SJSA1 (cell line): ENCODE results near the gene MAPK9. TPM values are rescaled to one million over a fixed set of nuclear protein-coding genes. Genes with fewer than 3 reads are reported as not detected.
A peak's percentile ranks its signal among the peaks of the same experiment; 100 is the strongest.

Source experiments
- DNase-seq, 2 experiments: peaks; one replicate each; pipeline ENCODE4 v3.0.0-alpha.2; 2015 to 2020; ENCODE audit warnings: low spot score in 2 of 2, low read depth in 1 of 2
- H3K27ac ChIP-seq: fragments of 250-450 bp; sonication (Bioruptor Pico); 2 replicates; pipeline ENCODE4 v1.5.1; 2020; ENCODE audit warnings: mild to moderate bottlenecking, moderate library complexity
- H3K27me3 ChIP-seq: fragments of 250-450 bp; sonication (Bioruptor Pico); replicated peaks from 2 replicates; pipeline ENCODE4 v1.5.1; 2020; ENCODE audit warnings: mild to moderate bottlenecking, moderate library complexity
- H3K36me3 ChIP-seq: fragments of 250-450 bp; sonication (Bioruptor Pico); 2 replicates; pipeline ENCODE4 v1.5.1; 2020; ENCODE audit warnings: mild to moderate bottlenecking
- H3K4me1 ChIP-seq: fragments of 250-450 bp; sonication (Bioruptor Pico); replicated peaks from 2 replicates; pipeline ENCODE4 v1.6.1; 2021; ENCODE audit warnings: mild to moderate bottlenecking
- H3K4me3 ChIP-seq: fragments of 250-450 bp; sonication (Bioruptor Pico); 2 replicates; pipeline ENCODE4 v1.5.1; 2020; ENCODE audit warnings: mild to moderate bottlenecking
- H3K9me3 ChIP-seq: fragments of 250-450 bp; sonication (Bioruptor Pico); replicated peaks from 2 replicates; pipeline ENCODE4 v1.5.1; 2020; ENCODE audit warnings: mild to moderate bottlenecking
- total RNA-seq: library from RNA; depleted of rRNA; stranded (reverse); fragments of >200 nt; shearing (Covaris generic); gene quantifications from 2 replicates; pipeline ENCODE4 v1.2.3, GENCODE V29; 2014

Gene MAPK9
- total RNA-seq, 1 experiment from 2014 or later = 82.1 TPM

- Histone ChIP-seq H3K4me3 (no peak overlapping the region), H3K27ac (no peak overlapping the region), H3K9me3 (0 out of 2 replicates have a peak, but pooled peaks cover 4% of the 10 kb centered on the region), H3K4me1 (peaks cover 9% of the 10 kb centered on the region), H3K36me3 (no peaks in the 10 kb centered on the region), H3K27me3 (peaks cover 46% of the 10 kb centered on the region)
- peak in 1 of 2 experiments; percentile 44 for DNase-seq
Measured at GRCh38 chr5:180208038-180208434, 83.8 kb downstream of the MAPK9 start.

GRCh38 chr5:180207593-180207992, 84.3 kb downstream of the MAPK9 start:
- H3K27me3 ChIP-seq = peaks cover 46% of the 10 kb centered on the region
- no peak overlapping the region for H3K4me3 ChIP-seq
- H3K27ac ChIP-seq = no peak overlapping the region
- H3K36me3 ChIP-seq = no peaks in the 10 kb centered on the region
- peaks cover 9% of the 10 kb centered on the region for H3K4me1 ChIP-seq
- H3K9me3 ChIP-seq = 0 out of 2 replicates have a peak, but pooled peaks cover 4% of the 10 kb centered on the region
- peak in 1 of 2 experiments; percentile 39 for DNase-seq

DNA sequence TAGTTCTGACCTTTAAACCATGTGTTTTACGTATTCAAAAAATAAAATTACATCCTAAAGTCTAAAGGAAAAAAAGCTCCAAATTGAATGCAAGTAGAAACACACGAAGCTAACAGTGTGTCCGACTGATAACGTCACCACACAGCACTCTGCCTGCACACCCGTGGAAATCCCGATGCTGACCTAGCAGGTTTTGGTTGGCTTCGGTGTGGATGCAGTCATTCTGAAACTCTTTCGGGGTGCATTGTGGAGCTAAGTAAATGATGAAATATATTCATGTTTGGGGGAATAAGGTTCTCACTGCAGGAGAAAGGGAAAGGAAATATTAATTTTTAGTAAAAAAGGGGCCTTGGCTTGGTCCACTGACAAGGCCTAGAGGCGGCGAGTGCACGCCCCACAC, 84.9 kb downstream of the MAPK9 start:
- no peak for DNase-seq
- H3K27me3 ChIP-seq = peaks cover 46% of the 10 kb centered on the region

GRCh38 chr5:180205916-180206315, 86.0 kb downstream of the MAPK9 start:
- no peak for DNase-seq
- peaks cover 41% of the 10 kb centered on the region for H3K27me3 ChIP-seq
- no peak overlapping the region for H3K4me3 ChIP-seq
- 0 out of 2 replicates have a peak, but pooled peaks cover 4% of the 10 kb centered on the region for H3K9me3 ChIP-seq
- H3K36me3 ChIP-seq = no peaks in the 10 kb centered on the region
- H3K4me1 ChIP-seq = peaks cover 9% of the 10 kb centered on the region
- H3K27ac ChIP-seq = no peak overlapping the region

More for the DNA sequence above, 84.9 kb downstream of the MAPK9 start:
- peaks cover 9% of the 10 kb centered on the region for H3K4me1 ChIP-seq
- H3K9me3 ChIP-seq = 0 out of 2 replicates have a peak, but pooled peaks cover 4% of the 10 kb centered on the region
- no peak overlapping the region for H3K4me3 ChIP-seq
- no peak overlapping the region for H3K27ac ChIP-seq
- no peaks in the 10 kb centered on the region for H3K36me3 ChIP-seq

- no peak overlapping the region for H3K4me3 ChIP-seq
- no peak for DNase-seq
Measured at GRCh38 chr5:180204276-180204819, 87.5 kb downstream of the MAPK9 start.

GRCh38 chr5:180202939-180203573, 88.8 kb downstream of the MAPK9 start:
- peaks cover 22% of the 10 kb centered on the region for H3K27me3 ChIP-seq
- no peaks in the 10 kb centered on the region for H3K9me3 ChIP-seq
- H3K36me3 ChIP-seq = no peaks in the 10 kb centered on the region
- no peak overlapping the region for H3K27ac ChIP-seq
- no peaks in the 10 kb centered on the region for H3K4me1 ChIP-seq
- DNase-seq = no peak
- H3K4me3 ChIP-seq = no peak overlapping the region

More at GRCh38 chr5:180204276-180204819, 87.5 kb downstream of the MAPK9 start:
- H3K27ac ChIP-seq = no peak overlapping the region
- H3K9me3 ChIP-seq = 0 out of 2 replicates have a peak, but pooled peaks cover 2% of the 10 kb centered on the region
- H3K36me3 ChIP-seq = no peaks in the 10 kb centered on the region
- H3K4me1 ChIP-seq = peaks cover 8% of the 10 kb centered on the region
- peaks cover 30% of the 10 kb centered on the region for H3K27me3 ChIP-seq

DNA sequence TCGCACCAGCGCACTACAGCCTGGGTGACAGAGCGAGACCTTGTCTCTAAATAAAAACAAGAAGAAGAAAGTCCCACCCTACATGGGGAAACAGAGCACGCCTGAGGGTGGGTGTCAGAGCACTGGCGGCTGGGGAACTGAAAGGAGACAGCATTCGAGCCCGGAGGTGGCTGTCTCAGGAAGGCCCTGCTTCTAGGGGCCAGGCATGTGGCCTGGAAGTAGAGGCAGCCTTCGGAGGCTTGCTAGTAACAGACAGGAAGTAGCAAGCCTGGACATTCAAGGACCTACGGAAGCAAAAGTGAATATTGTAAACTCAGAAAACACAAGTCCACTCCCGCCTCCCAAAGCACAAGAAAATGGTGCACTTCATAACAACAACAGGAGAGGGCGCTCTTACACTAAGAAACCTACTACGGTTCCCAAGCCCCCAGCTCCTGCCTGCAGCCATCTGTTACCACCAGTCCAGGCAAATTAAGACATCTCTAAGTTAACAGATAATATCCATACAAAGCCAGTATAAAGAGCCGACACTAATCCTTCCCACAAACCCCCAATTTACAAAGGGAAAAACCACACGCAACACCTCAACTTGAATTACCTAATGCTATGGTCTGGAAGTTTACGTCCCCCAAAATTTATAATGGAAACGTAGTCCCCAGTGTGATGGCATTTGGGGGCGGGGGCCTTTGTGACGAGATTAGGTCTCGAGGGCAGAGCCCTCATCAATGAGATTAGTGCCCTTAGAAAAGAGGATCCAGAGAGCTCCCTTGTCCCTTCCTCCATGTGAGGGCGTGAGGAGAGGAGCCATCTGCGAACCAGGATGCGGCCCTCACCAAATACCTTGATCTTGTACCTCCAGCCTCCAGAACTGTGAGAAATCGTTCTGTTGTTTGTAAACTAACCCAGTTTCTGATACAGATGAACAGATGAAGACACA, 90.6 kb downstream of the MAPK9 start:
- no peaks in the 10 kb centered on the region for H3K9me3 ChIP-seq
- peak in 1 of 2 experiments; percentile 54 for DNase-seq

DNA sequence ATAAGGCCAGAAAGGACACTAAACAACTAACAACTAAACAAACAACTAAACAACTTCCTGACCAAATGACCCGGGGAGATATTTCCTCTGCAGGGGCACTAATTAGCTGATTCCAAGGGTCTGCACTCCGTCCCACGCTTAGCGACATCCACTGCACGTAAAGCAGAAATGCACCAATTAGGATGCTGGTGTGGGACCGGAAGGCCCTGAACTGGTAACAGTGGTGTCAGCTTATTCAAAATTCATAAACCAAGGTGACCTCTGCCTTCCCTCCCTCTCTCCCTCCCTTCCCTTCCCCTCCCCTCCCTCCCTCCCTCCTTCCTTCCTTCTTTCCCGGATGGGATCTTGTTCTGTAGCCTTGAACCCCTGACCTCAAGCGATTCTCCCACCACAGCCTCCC, 92.5 kb downstream of the MAPK9 start:
- Histone ChIP-seq H3K27ac (no peak overlapping the region), H3K27me3 (0 out of 2 replicates have a peak, but pooled peaks cover 3% of the 10 kb centered on the region), H3K4me1 (no peaks in the 10 kb centered on the region), H3K9me3 (no peaks in the 10 kb centered on the region), H3K4me3 (no peak overlapping the region), H3K36me3 (no peaks in the 10 kb centered on the region)
- DNase-seq = no peak

More for the DNA sequence above, 90.6 kb downstream of the MAPK9 start:
- H3K27ac ChIP-seq = no peak overlapping the region
- no peaks in the 10 kb centered on the region for H3K4me1 ChIP-seq
- no peak overlapping the region for H3K4me3 ChIP-seq
- peaks cover 7% of the 10 kb centered on the region for H3K27me3 ChIP-seq
- H3K36me3 ChIP-seq = no peaks in the 10 kb centered on the region

DNA sequence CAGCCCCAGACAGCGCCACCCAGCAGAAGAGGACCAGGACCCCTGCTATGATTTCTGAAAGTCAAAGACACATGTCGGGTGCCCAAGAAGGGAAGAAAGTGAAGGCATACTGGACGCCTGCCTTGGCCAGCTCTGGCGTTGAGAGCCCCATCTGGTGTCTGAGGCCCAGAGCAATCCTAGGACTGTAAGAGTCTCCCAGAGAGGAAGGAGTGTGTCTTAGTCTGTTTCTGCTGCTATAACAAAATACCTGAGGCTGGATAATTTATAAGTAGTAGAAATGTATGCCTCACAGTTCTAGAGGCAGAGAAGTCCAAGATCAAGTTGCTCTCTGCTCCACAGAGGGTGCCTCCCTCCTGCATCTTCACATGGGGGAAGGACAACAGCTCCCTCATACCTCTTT, 93.7 kb downstream of the MAPK9 start:
- Histone ChIP-seq H3K36me3 (no peaks in the 10 kb centered on the region), H3K27me3 (0 out of 2 replicates have a peak, but pooled peaks cover 3% of the 10 kb centered on the region), H3K27ac (no peak overlapping the region), H3K9me3 (no peaks in the 10 kb centered on the region), H3K4me1 (no peaks in the 10 kb centered on the region), H3K4me3 (no peak overlapping the region)
- no peak for DNase-seq

DNA sequence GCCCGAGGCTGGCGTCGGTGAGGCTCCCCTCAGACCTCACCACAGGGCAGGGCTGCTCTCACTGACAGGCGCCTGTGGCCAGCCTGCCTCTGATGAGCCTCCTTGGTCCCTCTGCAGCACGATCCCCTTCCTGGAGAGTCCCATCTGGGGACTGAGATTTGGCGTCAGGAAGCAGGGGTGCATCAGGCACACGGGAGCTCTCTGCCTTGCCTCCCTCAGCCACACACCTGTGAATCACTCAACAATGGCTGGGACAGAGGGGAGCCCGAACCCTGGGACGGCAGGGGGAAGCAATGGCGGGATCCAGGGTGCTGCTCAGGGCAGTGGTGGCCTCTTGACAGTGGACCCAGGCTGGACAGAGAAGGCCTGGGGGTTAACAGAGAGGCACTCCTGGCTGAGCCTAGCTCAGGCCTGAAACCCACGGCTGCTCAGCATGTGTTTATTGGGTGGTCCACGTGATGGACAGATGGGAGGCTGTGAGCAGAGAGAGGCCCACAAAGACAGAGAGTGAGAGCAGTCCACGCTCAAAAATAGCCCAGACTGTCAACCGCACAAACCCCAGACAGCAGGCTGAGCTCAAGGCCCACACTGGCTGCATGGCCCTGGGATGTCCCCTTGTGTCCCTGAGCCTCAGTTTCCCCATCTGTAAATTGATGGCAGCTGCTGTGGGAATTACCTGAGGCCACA, 94.7 kb downstream of the MAPK9 start:
- H3K27me3 ChIP-seq = 0 out of 2 replicates have a peak, but pooled peaks cover 3% of the 10 kb centered on the region
- no peak overlapping the region for H3K4me3 ChIP-seq
- H3K4me1 ChIP-seq = no peaks in the 10 kb centered on the region
- no peak overlapping the region for H3K27ac ChIP-seq
- DNase-seq = no peak
- H3K36me3 ChIP-seq = no peaks in the 10 kb centered on the region
- H3K9me3 ChIP-seq = no peaks in the 10 kb centered on the region

GRCh38 chr5:180194410-180195345, 97.2 kb downstream of the MAPK9 start:
- no peaks in the 10 kb centered on the region for H3K4me1 ChIP-seq
- H3K4me3 ChIP-seq = no peak overlapping the region
- H3K36me3 ChIP-seq = no peaks in the 10 kb centered on the region
- H3K27me3 ChIP-seq = 0 out of 2 replicates have a peak, but pooled peaks cover under 1% of the 10 kb centered on the region
- 0 out of 2 replicates have a peak, but pooled peaks cover 3% of the 10 kb centered on the region for H3K9me3 ChIP-seq
- no peak for DNase-seq
- no peak overlapping the region for H3K27ac ChIP-seq

- H3K4me1 ChIP-seq = no peaks in the 10 kb centered on the region
- no peak overlapping the region for H3K4me3 ChIP-seq
- H3K27ac ChIP-seq = no peak overlapping the region
- no peaks in the 10 kb centered on the region for H3K27me3 ChIP-seq
- no peaks in the 10 kb centered on the region for H3K36me3 ChIP-seq
- peak in 1 of 2 experiments; percentile 38 for DNase-seq
- 0 out of 2 replicates have a peak, but pooled peaks cover 3% of the 10 kb centered on the region for H3K9me3 ChIP-seq
Measured at GRCh38 chr5:180193749-180194375, 98.0 kb downstream of the MAPK9 start.
